ENCODE results near the gene KCNN1. TPM values are rescaled to one million over a fixed set of nuclear protein-coding genes. Genes with fewer than 3 reads are reported as not detected.
"Not testable (repeated sequence)": the region's sequence is repeated elsewhere in the genome, so short reads cannot be mapped to it uniquely, and the experiment has no call there.

KCNN1 gene
- total and polyA plus RNA-seq, 2 experiments from 2014 or later: 2.2 to 29.8 TPM

DNA sequence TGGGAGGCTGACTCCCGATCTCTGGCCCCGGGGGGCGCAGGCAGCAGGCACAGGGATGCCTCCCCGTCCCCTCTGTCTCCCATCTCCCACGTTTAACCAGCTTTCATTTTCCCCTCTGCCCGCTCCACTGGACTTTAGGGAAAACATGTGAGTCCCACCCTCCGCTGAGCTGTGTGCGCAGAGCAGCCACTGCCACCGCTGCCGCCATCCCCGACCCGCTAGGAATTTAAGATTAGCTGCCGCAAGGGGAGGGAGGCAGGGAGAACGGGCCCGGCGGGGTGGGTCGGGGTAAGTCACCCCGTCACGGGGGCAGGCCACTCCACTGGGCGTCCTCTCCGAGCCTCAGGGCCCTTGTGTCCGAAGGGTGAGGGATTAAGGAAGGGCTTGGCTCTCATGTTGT, 15.5 kb downstream of the KCNN1 start:
- H2AFZ ChIP-seq: no peak overlapping the region
- peaks cover 7% of the 10 kb centered on the region; the same call in 1 of the 3 replicates for H3K4me1 Mint-ChIP-seq
- H3K36me3 Mint-ChIP-seq (ENCODE audit: low read depth): no peaks in the 10 kb centered on the region

GRCh38 chr19:17985037-17985818, 18.3 kb downstream of the KCNN1 start:
- no peak overlapping the region for H2AFZ ChIP-seq
- H3K9me3 Mint-ChIP-seq: no peaks in the 10 kb centered on the region
- H3K4me1 Mint-ChIP-seq: peaks cover 7% of the 10 kb centered on the region; the same call in 1 of the 3 replicates
- no peaks in the 10 kb centered on the region for H3K4me1 ChIP-seq (ENCODE audit: insufficient read depth)
- peak; percentile 36 for ATAC-seq
- no peak overlapping the region for H3K27ac ChIP-seq (ENCODE audit: low read depth)
- peak; percentile 38 for DNase-seq (ENCODE audit: low spot score)
- H3K79me2 ChIP-seq (replicated peaks; ENCODE audit: insufficient read depth): no peaks in the 10 kb centered on the region
- peaks cover 3% of the 10 kb centered on the region; the same call in 1 of the 2 replicates for H4K20me1 ChIP-seq (replicated peaks; ENCODE audit: insufficient read depth)
- no peak overlapping the region for H3K4me3 Mint-ChIP-seq
- no peaks in the 10 kb centered on the region for H3K27me3 ChIP-seq (ENCODE audit: insufficient read depth)
- no peaks in the 10 kb centered on the region for H3F3A ChIP-seq (replicated peaks; ENCODE audit: low read depth)
- no peaks in the 10 kb centered on the region for H3K9me2 ChIP-seq (ENCODE audit: insufficient read depth)
- H3K4me2 ChIP-seq: no peak overlapping the region
- H3K27me3 Mint-ChIP-seq (ENCODE audit: insufficient read depth, low read depth, poor library complexity): peaks cover 22% of the 10 kb centered on the region
- H3K4me3 ChIP-seq: no peak overlapping the region
- no peaks in the 10 kb centered on the region for H3K36me3 ChIP-seq (ENCODE audit: insufficient read depth)
- H3K36me3 Mint-ChIP-seq (ENCODE audit: low read depth): no peaks in the 10 kb centered on the region
- no peak for TF ChIP-seq ETS1 (IDR thresholded peaks at IDR 0.05)
- no peak for TF ChIP-seq ZNF331 (CRISPR knock-in tag; IDR thresholded peaks at IDR 0.05; ENCODE audit: low read depth)
- no peak for TF ChIP-seq REST (IDR thresholded peaks at IDR 0.05; ENCODE audit: unreplicated experiment)
- no peak for TF ChIP-seq POLR2AphosphoS5 (IDR thresholded peaks at IDR 0.05; ENCODE audit: low read depth)
- TF ChIP-seq STAT1 (IDR thresholded peaks at IDR 0.05; ENCODE audit: unreplicated experiment): no peak
- TF ChIP-seq EZH2phosphoT487 (IDR thresholded peaks at IDR 0.05; ENCODE audit: unreplicated experiment): no peak
- TF ChIP-seq CREB1 (CRISPR knock-in tag; IDR thresholded peaks at IDR 0.05; ENCODE audit: low read depth): peak; percentile 57; the same call in 1 of the 2 replicates
- no peak overlapping the region for H3K27ac Mint-ChIP-seq

More for the DNA sequence above, 15.5 kb downstream of the KCNN1 start:
- ATAC-seq (no peak), DNase-seq (ENCODE audit: low spot score) (no peak)
- Histone ChIP-seq H3K27me3 (ENCODE audit: insufficient read depth) (no peaks in the 10 kb centered on the region), H3K4me1 (ENCODE audit: insufficient read depth) (no peaks in the 10 kb centered on the region), H3K79me2 (replicated peaks; ENCODE audit: insufficient read depth) (no peaks in the 10 kb centered on the region), H3K9me2 (ENCODE audit: insufficient read depth) (no peaks in the 10 kb centered on the region), H4K20me1 (replicated peaks; ENCODE audit: insufficient read depth) (peaks cover 3% of the 10 kb centered on the region; the same call in 1 of the 2 replicates), H3K27ac (ENCODE audit: low read depth) (no peak overlapping the region), H3K4me3 (no peak overlapping the region), H3K36me3 (ENCODE audit: insufficient read depth) (no peaks in the 10 kb centered on the region), H3K4me2 (no peak overlapping the region), H3F3A (replicated peaks; ENCODE audit: low read depth) (no peaks in the 10 kb centered on the region)
- H3K27me3 Mint-ChIP-seq (ENCODE audit: insufficient read depth, low read depth, poor library complexity): peaks cover 21% of the 10 kb centered on the region
- H3K9me3 Mint-ChIP-seq: no peaks in the 10 kb centered on the region
- no peak overlapping the region for H3K27ac Mint-ChIP-seq
- TF ChIP-seq EZH2 (IDR thresholded peaks at IDR 0.05; ENCODE audit: low read depth, unreplicated experiment): no peak
- no peak for TF ChIP-seq STAT1 (IDR thresholded peaks at IDR 0.05; ENCODE audit: unreplicated experiment)
- TF ChIP-seq EZH2phosphoT487 (IDR thresholded peaks at IDR 0.05; ENCODE audit: unreplicated experiment): no peak
- H3K4me3 Mint-ChIP-seq: no peak overlapping the region

DNA sequence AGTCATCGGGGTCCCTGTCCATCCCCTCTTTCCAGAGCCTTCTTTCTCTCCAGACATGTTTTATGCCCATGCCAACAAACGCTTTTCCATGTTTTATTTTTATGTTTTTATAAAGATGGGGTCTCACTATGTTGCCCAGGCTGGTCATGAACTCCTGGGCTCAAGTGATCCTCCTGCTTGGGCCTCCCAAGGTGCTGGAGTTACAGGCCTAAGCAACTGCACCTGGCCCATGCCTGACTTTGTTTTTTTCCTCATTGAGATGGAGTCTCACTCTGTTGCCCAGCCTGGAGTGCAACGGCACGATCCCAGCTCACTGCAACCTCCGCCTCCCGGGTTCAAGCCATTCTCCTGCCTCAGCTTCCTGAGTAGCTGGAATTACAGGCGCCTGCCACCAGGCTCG, 19.7 kb downstream of the KCNN1 start:
- DNase-seq (ENCODE audit: low spot score); H3K27ac Mint-ChIP-seq; H3F3A ChIP-seq (replicated peaks; ENCODE audit: low read depth); H3K36me3 ChIP-seq (ENCODE audit: insufficient read depth); ATAC-seq; H3K27me3 ChIP-seq (ENCODE audit: insufficient read depth); H3K27ac ChIP-seq (ENCODE audit: low read depth); H3K4me3 ChIP-seq; H3K79me2 ChIP-seq (replicated peaks; ENCODE audit: insufficient read depth); H3K36me3 Mint-ChIP-seq (ENCODE audit: low read depth); H3K9me3 Mint-ChIP-seq; H4K20me1 ChIP-seq (replicated peaks; ENCODE audit: insufficient read depth); H3K4me3 Mint-ChIP-seq; H3K4me2 ChIP-seq; H3K9me2 ChIP-seq (ENCODE audit: insufficient read depth); H3K4me1 Mint-ChIP-seq; H2AFZ ChIP-seq; H3K4me1 ChIP-seq (ENCODE audit: insufficient read depth): not testable (repeated sequence)
- H3K27me3 Mint-ChIP-seq (ENCODE audit: insufficient read depth, low read depth, poor library complexity): peaks cover 22% of the 10 kb centered on the region
